Measurements from ENCODE around the gene EGFR. TPM values are rescaled to one million over a fixed set of nuclear protein-coding genes. Genes with fewer than 3 reads are reported as not detected.

Gene EGFR
- total RNA-seq, 1 donor from 2014 or later: 12.8 TPM

GRCh38 chr7:55107946-55108345 is 89.1 kb downstream of the EGFR start:
- Mint-ChIP-seq H3K4me3 (ENCODE audit: unreplicated experiment) (no peak overlapping the region), H3K36me3 (ENCODE audit: unreplicated experiment) (no peaks in the 10 kb centered on the region), H3K27me3 (ENCODE audit: unreplicated experiment) (peaks cover 4% of the 10 kb centered on the region), H3K4me1 (ENCODE audit: low read depth, unreplicated experiment) (peaks cover 17% of the 10 kb centered on the region), H3K9me3 (ENCODE audit: unreplicated experiment) (no peaks in the 10 kb centered on the region), H3K27ac (ENCODE audit: unreplicated experiment) (no peak overlapping the region)
- DNase-seq: no peak
- no peak for TF ChIP-seq CTCF (IDR thresholded peaks at IDR 0.05; ENCODE audit: partially characterized antibody, unreplicated experiment)

- no peak for DNase-seq
- Mint-ChIP-seq H3K9me3 (ENCODE audit: unreplicated experiment) (no peaks in the 10 kb centered on the region), H3K4me3 (ENCODE audit: unreplicated experiment) (no peak overlapping the region), H3K27ac (ENCODE audit: unreplicated experiment) (no peak overlapping the region), H3K36me3 (ENCODE audit: unreplicated experiment) (no peaks in the 10 kb centered on the region), H3K27me3 (ENCODE audit: unreplicated experiment) (peaks cover 4% of the 10 kb centered on the region), H3K4me1 (ENCODE audit: low read depth, unreplicated experiment) (peaks cover 17% of the 10 kb centered on the region)
- no peak for TF ChIP-seq CTCF (IDR thresholded peaks at IDR 0.05; ENCODE audit: partially characterized antibody, unreplicated experiment)
These were observed 89.6 kb downstream of the EGFR start for GRCh38 chr7:55108401-55108800.

- no peak overlapping the region for H3K27ac Mint-ChIP-seq (ENCODE audit: unreplicated experiment)
- H3K27me3 Mint-ChIP-seq (ENCODE audit: unreplicated experiment): peaks cover 4% of the 10 kb centered on the region
- H3K4me3 Mint-ChIP-seq (ENCODE audit: unreplicated experiment): no peak overlapping the region
- TF ChIP-seq CTCF (IDR thresholded peaks at IDR 0.05; ENCODE audit: partially characterized antibody, unreplicated experiment): no peak
- DNase-seq: no peak
- H3K4me1 Mint-ChIP-seq (ENCODE audit: low read depth, unreplicated experiment): peaks cover 17% of the 10 kb centered on the region
- no peaks in the 10 kb centered on the region for H3K36me3 Mint-ChIP-seq (ENCODE audit: unreplicated experiment)
- H3K9me3 Mint-ChIP-seq (ENCODE audit: unreplicated experiment): no peaks in the 10 kb centered on the region
These were observed 90.0 kb downstream of the EGFR start for GRCh38 chr7:55108818-55109217.

GRCh38 chr7:55109404-55110167 is 90.8 kb downstream of the EGFR start:
- Mint-ChIP-seq H3K36me3 (ENCODE audit: unreplicated experiment) (no peaks in the 10 kb centered on the region), H3K4me1 (ENCODE audit: low read depth, unreplicated experiment) (peaks cover 17% of the 10 kb centered on the region), H3K27ac (ENCODE audit: unreplicated experiment) (no peak overlapping the region), H3K4me3 (ENCODE audit: unreplicated experiment) (no peak overlapping the region), H3K27me3 (ENCODE audit: unreplicated experiment) (peaks cover 4% of the 10 kb centered on the region), H3K9me3 (ENCODE audit: unreplicated experiment) (no peaks in the 10 kb centered on the region)
- no peak for TF ChIP-seq CTCF (IDR thresholded peaks at IDR 0.05; ENCODE audit: partially characterized antibody, unreplicated experiment)
- no peak for DNase-seq

- Mint-ChIP-seq H3K4me3 (ENCODE audit: unreplicated experiment) (no peak overlapping the region), H3K9me3 (ENCODE audit: unreplicated experiment) (no peaks in the 10 kb centered on the region), H3K36me3 (ENCODE audit: unreplicated experiment) (no peaks in the 10 kb centered on the region), H3K27ac (ENCODE audit: unreplicated experiment) (no peak overlapping the region), H3K27me3 (ENCODE audit: unreplicated experiment) (peaks cover 4% of the 10 kb centered on the region), H3K4me1 (ENCODE audit: low read depth, unreplicated experiment) (peaks cover 17% of the 10 kb centered on the region)
- DNase-seq: no peak
- no peak for TF ChIP-seq CTCF (IDR thresholded peaks at IDR 0.05; ENCODE audit: partially characterized antibody, unreplicated experiment)
These were observed 91.6 kb downstream of the EGFR start for GRCh38 chr7:55110282-55110992.
